Measurements from ENCODE around the gene KL.

GRCh38 chr13:32968793-32969192, 47.4 kb upstream of the KL start:
- TF ChIP-seq YY1 (IDR thresholded peaks at IDR 0.05; ENCODE audit: insufficient read depth, insufficient read length) (no peak), ZNF274 (IDR thresholded peaks at IDR 0.05; ENCODE audit: low read depth, low read length) (no peak), SUZ12 (IDR thresholded peaks at IDR 0.05; ENCODE audit: extremely low read depth, insufficient read depth, insufficient read length) (no peak)
